GM12878 (cell line): ENCODE results near the gene USF3. TPM values are rescaled to one million over a fixed set of nuclear protein-coding genes. Genes with fewer than 3 reads are reported as not detected.

Experiments used
- ATAC-seq: fragments of 200-7000 bp; cut with Tn5 transposase; 3 replicates; pipeline ENCODE4 v1.9.1; 2020; ENCODE audit warnings: mild to moderate bottlenecking, moderate library complexity
- BruUV-seq: library from RNA; stranded (reverse); fragments of 400-500 nt; replicated peaks from 2 replicates; lab custom pipeline; 2021; lab: Mats Ljungman, UMichigan
- CTCF ChIA-PET: fragments of 300-600 bp; sonication (Branson Sonifier 250); formaldehyde crosslinking; extraction: SDS; loops from one replicate; lab custom pipeline; 2021; ENCODE audit warnings: inconsistent platforms; lab: Yijun Ruan, JAX
- POLR2A ChIA-PET: fragments of 350-600 bp; formaldehyde crosslinking; extraction: SDS; loops from one replicate; lab custom pipeline; 2021; ENCODE audit warnings: inconsistent platforms; lab: Charles Lee
- RAD21 ChIA-PET: fragments of 300-600 bp; sonication (Branson Sonifier 250); formaldehyde crosslinking; loops from one replicate; lab custom pipeline; 2023; ENCODE audit warnings: antibody characterized with exemption; ENCODE audit not compliant: unreplicated experiment; lab: Charles Lee
- SMC1A ChIA-PET: fragments of 300-600 bp; sonication (Branson Sonifier 250); formaldehyde crosslinking; loops from one replicate; lab custom pipeline; 2023; ENCODE audit not compliant: unreplicated experiment, uncharacterized antibody; lab: Charles Lee
- DNase-seq: peaks from one replicate; pipeline ENCODE4 v3.0.0-alpha.2; 2011; ENCODE audit warnings: low read depth, low spot score
- FAIRE-seq: peaks from 3 replicates; lab custom pipeline; 2011; peaks lifted over from hg19 to GRCh38; lab: Jason Lieb, UNC
- H2AFZ ChIP-seq: 2 replicates; pipeline ENCODE4 v1.6.0; 2011; ENCODE audit warnings: low read depth, low read length, control low read depth; ENCODE audit not compliant: control insufficient read depth
- H3K27ac ChIP-seq: 2 replicates; pipeline ENCODE4 v1.5.1; 2011; ENCODE audit warnings: control low read depth; ENCODE audit not compliant: control insufficient read depth, insufficient read depth
- H3K27me3 ChIP-seq, 2 experiments: replicated peaks in 1 of 2; 2 replicates each; pipeline versions ENCODE4 v1.6.0 to v1.6.1; 2011; ENCODE audit warnings: low read length in 1 of 2; ENCODE audit not compliant: control insufficient read depth in 2 of 2, insufficient read depth in 2 of 2
- H3K36me3 ChIP-seq, 2 experiments: 2 replicates each; pipeline ENCODE4 v1.5.1; 2011; ENCODE audit warnings: low read length in 1 of 2; ENCODE audit not compliant: control insufficient read depth in 2 of 2, insufficient read depth in 2 of 2
- H3K4me1 ChIP-seq: 2 replicates; pipeline ENCODE4 v1.6.1; 2011; ENCODE audit warnings: mild to moderate bottlenecking, low read length, moderate library complexity, mixed read lengths; ENCODE audit not compliant: control insufficient read depth, insufficient read depth
- H3K4me2 ChIP-seq: 2 replicates; pipeline ENCODE4 v1.6.0; 2011; ENCODE audit warnings: control low read depth; ENCODE audit not compliant: control insufficient read depth, insufficient read depth
- H3K4me3 ChIP-seq: fragments of 200-600 bp; sonication (generic); 2 replicates; pipeline ENCODE4 v1.5.1; 2016
- H3K79me2 ChIP-seq: 2 replicates; pipeline ENCODE4 v1.6.0; 2011; ENCODE audit warnings: low read length; ENCODE audit not compliant: control insufficient read depth, insufficient read depth
- H3K9ac ChIP-seq: 2 replicates; pipeline ENCODE4 v1.8.0; 2011; ENCODE audit warnings: low read length, control low read depth, mixed read lengths; ENCODE audit not compliant: control insufficient read depth, insufficient read depth
- H3K9me3 ChIP-seq: replicated peaks from 3 replicates; pipeline ENCODE4 v1.5.1; 2011; ENCODE audit warnings: mild to moderate bottlenecking, low read length; ENCODE audit not compliant: control insufficient read depth, insufficient read depth
- H4K20me1 ChIP-seq: 2 replicates; pipeline ENCODE4 v1.6.0; 2011; ENCODE audit not compliant: control insufficient read depth, insufficient read depth
- EGR1 ChIP-seq, 2 experiments: IDR thresholded peaks; 1 replicate in 1 of 2; 2 replicates in 1 of 2; pipeline ENCODE4 v1.6.1; 2011 to 2012; ENCODE audit warnings: low read depth in 2 of 2, low read length in 2 of 2, borderline replicate concordance in 1 of 2, mild to moderate bottlenecking in 1 of 2, moderate library complexity in 1 of 2
- HDAC2 ChIP-seq: fragments of 200-600 bp; sonication (generic); IDR thresholded peaks from 2 replicates; pipeline ENCODE4 v1.6.1; 2017
- KDM1A ChIP-seq: fragments of 200-600 bp; sonication (generic); IDR thresholded peaks from 2 replicates; pipeline ENCODE4 v1.6.1; 2016; ENCODE audit warnings: borderline replicate concordance
- MYB ChIP-seq: fragments of 150-350 bp; IDR thresholded peaks from 2 replicates; pipeline ENCODE4 v1.6.1; 2014; ENCODE audit warnings: mild to moderate bottlenecking, low read depth, low read length, borderline replicate concordance
- NR2F1 ChIP-seq: fragments of 450-650 bp; conservative IDR thresholded peaks from 2 replicates; pipeline ENCODE4 v1.6.1; 2017; ENCODE audit warnings: mild to moderate bottlenecking
- RUNX3 ChIP-seq: IDR thresholded peaks from 2 replicates; pipeline ENCODE4 v1.6.1; 2012; ENCODE audit warnings: low read length, inconsistent platforms
- SP1 ChIP-seq: IDR thresholded peaks from one replicate; pipeline ENCODE4 v1.6.1; 2011; ENCODE audit warnings: low read depth, low read length
- ZNF24 ChIP-seq: fragments of 450-650 bp; IDR thresholded peaks from 2 replicates; pipeline ENCODE4 v1.6.1; 2017; ENCODE audit warnings: antibody characterized with exemption, mild to moderate bottlenecking
- WGBS: methylation state at CpG from one replicate; pipeline ENCODE4 v1.1.6; 2016; ENCODE audit warnings: low lambda C conversion rate; ENCODE audit not compliant: insufficient replicate concordance, insufficient coverage; ENCODE audit errors: missing lambda C conversion rate; 5-methylcytosine and 5-hydroxymethylcytosine counted together
- in situ Hi-C: fragments of 300-500 bp; cut with MboI; formaldehyde crosslinking; loops from 9 replicates; pipeline ENCODE4 v1.14.3; 2018; ENCODE audit warnings: mixed read lengths
- intact Hi-C: fragments of 100-400 bp; cut with micrococcal nuclease; formaldehyde crosslinking; loops from one replicate; pipeline ENCODE4 v1.14.2; 2022; ENCODE audit not compliant: unreplicated experiment
- polyA plus RNA-seq, 11 experiments: library from polyadenylated mRNA; depleted of rRNA in 4 of 11; unstranded in 6 of 11; stranded (reverse) in 5 of 11; fragments of >200 nt; fragmentation: Nextera tagmentation in 4 of 11; fragmentation: Illumina TruSeq in 1 of 11; extraction: Ambion mirVana in 4 of 11; extraction: Trizol in 1 of 11; gene quantifications; 1 replicate in 1 of 11; 2 replicates in 10 of 11; pipeline versions ENCODE4 v1.2.1 to v1.2.3, GENCODE V29; 2011 to 2016; ENCODE audit warnings: inconsistent platforms in 2 of 11, missing spikeins in 2 of 11, low read depth in 1 of 11
- total RNA-seq, 4 experiments: library from RNA; depleted of rRNA in 3 of 4; stranded (reverse); fragments of >200 nt in 3 of 4; fragmentation: Illumina TruSeq in 1 of 4; extraction: Trizol in 1 of 4; gene quantifications; 2 replicates each; pipeline versions ENCODE4 v1.2.1 to v1.2.3, GENCODE V29; 2013 to 2021
- TF ChIP-seq, protein P1 (sequence below): fragments of 450-650 bp; formaldehyde crosslinking; IDR thresholded peaks from 2 replicates; pipeline ENCODE4 v1.5.0; 2022; ENCODE audit warnings: mild to moderate bottlenecking, missing genetic modification characterization
- TF ChIP-seq, protein P2 (sequence below): fragments of 450-650 bp; formaldehyde crosslinking; IDR thresholded peaks from 2 replicates; pipeline ENCODE4 v1.4.0; 2020; ENCODE audit warnings: mild to moderate bottlenecking, moderate library complexity
- TF ChIP-seq, protein P3 (sequence below): IDR thresholded peaks from 2 replicates; pipeline ENCODE4 v1.6.1; 2011; ENCODE audit warnings: borderline replicate concordance, low read depth, mild to moderate bottlenecking, moderate library complexity, low read length; ENCODE audit not compliant: insufficient read depth, poor library complexity, severe bottlenecking
- TF ChIP-seq, protein P4 (sequence below): IDR thresholded peaks from 2 replicates; pipeline ENCODE4 v1.6.1; 2012; ENCODE audit warnings: low read depth, low read length, improper control_type of control experiment
- TF ChIP-seq, protein P5 (sequence below): fragments of 450-650 bp; IDR thresholded peaks from 2 replicates; pipeline ENCODE4 v1.6.1; 2014; ENCODE audit warnings: mild to moderate bottlenecking

USF3 gene
- total and polyA plus RNA-seq, 10 of the 15 experiments (the other 5 are each of a cell fraction or from before 2014, with no cell fraction given), result 3.1 to 15.9 (median 7.8) TPM

DNA sequence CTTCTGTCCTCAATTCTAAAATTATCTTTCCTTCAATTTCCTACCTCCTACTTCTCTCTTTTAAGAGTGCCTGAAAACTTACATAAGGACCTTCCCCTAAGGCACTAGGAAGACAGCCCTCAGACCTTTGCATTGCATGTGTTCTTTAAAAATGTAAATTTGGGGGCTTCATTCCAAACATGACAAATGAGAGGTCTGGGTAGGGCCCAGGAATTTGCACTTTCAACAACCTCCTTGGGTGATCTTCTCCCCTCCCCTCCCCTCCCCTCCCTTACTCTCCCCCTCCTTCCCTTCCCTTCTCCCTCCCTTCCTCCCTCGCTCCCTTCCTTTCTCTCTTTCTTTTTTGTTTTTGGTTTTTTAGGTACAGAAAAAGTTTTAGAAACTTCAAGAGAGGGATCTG is 18.7 kb downstream of the USF3 start:
- ChIA-PET CTCF (interaction anchor here (0.9 kb wide), 1 partner anchor 16 kb away, joined by 3 read pairs; no protein-coding TSS in a partner anchor), POLR2A (no interaction called here), RAD21 (no interaction called here), SMC1A (no interaction called here)
- no peaks in the 10 kb centered on the region for H3K4me1 ChIP-seq
- no peak for ATAC-seq
- no peak overlapping the region for H3K4me2 ChIP-seq
- no peaks in the 10 kb centered on the region for H4K20me1 ChIP-seq
- H3K9me3 ChIP-seq, result no peaks in the 10 kb centered on the region
- in situ Hi-C loops (no loop called here), intact Hi-C loops (no loop called here)
- H3K9ac ChIP-seq, result no peak overlapping the region
- BruUV-seq, result no TSS peak
- H3K27ac ChIP-seq, result no peak overlapping the region
- peaks cover 0 to 7% of the 10 kb centered on the region in 2 experiments; a peak in 1 of 4 replicates for H3K36me3 ChIP-seq
- WGBS, result no CpG with 5 or more reads among the region's 1 CpG
- no peak for DNase-seq
- no peaks in the 10 kb centered on the region for H3K27me3 ChIP-seq
- FAIRE-seq, result no peak
- no peak overlapping the region for H3K4me3 ChIP-seq
- no peak overlapping the region for H2AFZ ChIP-seq
- H3K79me2 ChIP-seq, result no peaks in the 10 kb centered on the region
- TF ChIP-seq SP1 (no peak), MYB (no peak), EGR1 (IDR thresholded peaks at IDR 0.05; ENCODE audit: borderline replicate concordance in 1 of 2, low read depth in 2 of 2, low read length in 2 of 2) (no peak), ZNF24 (no peak), HDAC2 (no peak), KDM1A (no peak), RUNX3 (no peak), NR2F1 (no peak)
- TF ChIP-seq, protein P1, sequence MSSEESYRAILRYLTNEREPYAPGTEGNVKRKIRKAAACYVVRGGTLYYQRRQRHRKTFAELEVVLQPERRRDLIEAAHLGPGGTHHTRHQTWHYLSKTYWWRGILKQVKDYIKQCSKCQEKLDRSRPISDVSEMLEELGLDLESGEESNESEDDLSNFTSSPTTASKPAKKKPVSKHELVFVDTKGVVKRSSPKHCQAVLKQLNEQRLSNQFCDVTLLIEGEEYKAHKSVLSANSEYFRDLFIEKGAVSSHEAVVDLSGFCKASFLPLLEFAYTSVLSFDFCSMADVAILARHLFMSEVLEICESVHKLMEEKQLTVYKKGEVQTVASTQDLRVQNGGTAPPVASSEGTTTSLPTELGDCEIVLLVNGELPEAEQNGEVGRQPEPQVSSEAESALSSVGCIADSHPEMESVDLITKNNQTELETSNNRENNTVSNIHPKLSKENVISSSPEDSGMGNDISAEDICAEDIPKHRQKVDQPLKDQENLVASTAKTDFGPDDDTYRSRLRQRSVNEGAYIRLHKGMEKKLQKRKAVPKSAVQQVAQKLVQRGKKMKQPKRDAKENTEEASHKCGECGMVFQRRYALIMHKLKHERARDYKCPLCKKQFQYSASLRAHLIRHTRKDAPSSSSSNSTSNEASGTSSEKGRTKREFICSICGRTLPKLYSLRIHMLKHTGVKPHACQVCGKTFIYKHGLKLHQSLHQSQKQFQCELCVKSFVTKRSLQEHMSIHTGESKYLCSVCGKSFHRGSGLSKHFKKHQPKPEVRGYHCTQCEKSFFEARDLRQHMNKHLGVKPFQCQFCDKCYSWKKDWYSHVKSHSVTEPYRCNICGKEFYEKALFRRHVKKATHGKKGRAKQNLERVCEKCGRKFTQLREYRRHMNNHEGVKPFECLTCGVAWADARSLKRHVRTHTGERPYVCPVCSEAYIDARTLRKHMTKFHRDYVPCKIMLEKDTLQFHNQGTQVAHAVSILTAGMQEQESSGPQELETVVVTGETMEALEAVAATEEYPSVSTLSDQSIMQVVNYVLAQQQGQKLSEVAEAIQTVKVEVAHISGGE (CRISPR knock-in tag), result no peak
- TF ChIP-seq, protein P2, sequence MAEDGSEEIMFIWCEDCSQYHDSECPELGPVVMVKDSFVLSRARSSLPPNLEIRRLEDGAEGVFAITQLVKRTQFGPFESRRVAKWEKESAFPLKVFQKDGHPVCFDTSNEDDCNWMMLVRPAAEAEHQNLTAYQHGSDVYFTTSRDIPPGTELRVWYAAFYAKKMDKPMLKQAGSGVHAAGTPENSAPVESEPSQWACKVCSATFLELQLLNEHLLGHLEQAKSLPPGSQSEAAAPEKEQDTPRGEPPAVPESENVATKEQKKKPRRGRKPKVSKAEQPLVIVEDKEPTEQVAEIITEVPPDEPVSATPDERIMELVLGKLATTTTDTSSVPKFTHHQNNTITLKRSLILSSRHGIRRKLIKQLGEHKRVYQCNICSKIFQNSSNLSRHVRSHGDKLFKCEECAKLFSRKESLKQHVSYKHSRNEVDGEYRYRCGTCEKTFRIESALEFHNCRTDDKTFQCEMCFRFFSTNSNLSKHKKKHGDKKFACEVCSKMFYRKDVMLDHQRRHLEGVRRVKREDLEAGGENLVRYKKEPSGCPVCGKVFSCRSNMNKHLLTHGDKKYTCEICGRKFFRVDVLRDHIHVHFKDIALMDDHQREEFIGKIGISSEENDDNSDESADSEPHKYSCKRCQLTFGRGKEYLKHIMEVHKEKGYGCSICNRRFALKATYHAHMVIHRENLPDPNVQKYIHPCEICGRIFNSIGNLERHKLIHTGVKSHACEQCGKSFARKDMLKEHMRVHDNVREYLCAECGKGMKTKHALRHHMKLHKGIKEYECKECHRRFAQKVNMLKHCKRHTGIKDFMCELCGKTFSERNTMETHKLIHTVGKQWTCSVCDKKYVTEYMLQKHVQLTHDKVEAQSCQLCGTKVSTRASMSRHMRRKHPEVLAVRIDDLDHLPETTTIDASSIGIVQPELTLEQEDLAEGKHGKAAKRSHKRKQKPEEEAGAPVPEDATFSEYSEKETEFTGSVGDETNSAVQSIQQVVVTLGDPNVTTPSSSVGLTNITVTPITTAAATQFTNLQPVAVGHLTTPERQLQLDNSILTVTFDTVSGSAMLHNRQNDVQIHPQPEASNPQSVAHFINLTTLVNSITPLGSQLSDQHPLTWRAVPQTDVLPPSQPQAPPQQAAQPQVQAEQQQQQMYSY (CRISPR knock-in tag), result no peak
- TF ChIP-seq, protein P3, sequence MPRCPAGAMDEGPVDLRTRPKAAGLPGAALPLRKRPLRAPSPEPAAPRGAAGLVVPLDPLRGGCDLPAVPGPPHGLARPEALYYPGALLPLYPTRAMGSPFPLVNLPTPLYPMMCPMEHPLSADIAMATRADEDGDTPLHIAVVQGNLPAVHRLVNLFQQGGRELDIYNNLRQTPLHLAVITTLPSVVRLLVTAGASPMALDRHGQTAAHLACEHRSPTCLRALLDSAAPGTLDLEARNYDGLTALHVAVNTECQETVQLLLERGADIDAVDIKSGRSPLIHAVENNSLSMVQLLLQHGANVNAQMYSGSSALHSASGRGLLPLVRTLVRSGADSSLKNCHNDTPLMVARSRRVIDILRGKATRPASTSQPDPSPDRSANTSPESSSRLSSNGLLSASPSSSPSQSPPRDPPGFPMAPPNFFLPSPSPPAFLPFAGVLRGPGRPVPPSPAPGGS, result no peak
- TF ChIP-seq, protein P4, sequence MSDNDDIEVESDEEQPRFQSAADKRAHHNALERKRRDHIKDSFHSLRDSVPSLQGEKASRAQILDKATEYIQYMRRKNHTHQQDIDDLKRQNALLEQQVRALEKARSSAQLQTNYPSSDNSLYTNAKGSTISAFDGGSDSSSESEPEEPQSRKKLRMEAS, result no peak
- TF ChIP-seq, protein P5, sequence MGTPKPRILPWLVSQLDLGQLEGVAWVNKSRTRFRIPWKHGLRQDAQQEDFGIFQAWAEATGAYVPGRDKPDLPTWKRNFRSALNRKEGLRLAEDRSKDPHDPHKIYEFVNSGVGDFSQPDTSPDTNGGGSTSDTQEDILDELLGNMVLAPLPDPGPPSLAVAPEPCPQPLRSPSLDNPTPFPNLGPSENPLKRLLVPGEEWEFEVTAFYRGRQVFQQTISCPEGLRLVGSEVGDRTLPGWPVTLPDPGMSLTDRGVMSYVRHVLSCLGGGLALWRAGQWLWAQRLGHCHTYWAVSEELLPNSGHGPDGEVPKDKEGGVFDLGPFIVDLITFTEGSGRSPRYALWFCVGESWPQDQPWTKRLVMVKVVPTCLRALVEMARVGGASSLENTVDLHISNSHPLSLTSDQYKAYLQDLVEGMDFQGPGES, result no peak
